A549 (cell line): Measurements from ENCODE around the gene SLC38A3.
"Not testable (repeated sequence)": the region's sequence is repeated elsewhere in the genome, so short reads cannot be mapped to it uniquely, and the experiment has no call there.

Experiments
- BHLHE40 ChIP-seq: IDR thresholded peaks from 2 replicates; pipeline ENCODE4 v1.6.1; 2012; ENCODE audit warnings: low read depth, low read length, inconsistent platforms
- CEBPB ChIP-seq, 2 experiments: fragments of >200 bp in 1 of 2; sonication (Bioruptor Twin) in 1 of 2; formaldehyde crosslinking in 1 of 2; IDR thresholded peaks; 2 replicates each; pipeline ENCODE4 v1.6.1; 2012 to 2016
- CTCF ChIP-seq: fragments of >200 bp; sonication (Bioruptor Twin); formaldehyde crosslinking; IDR thresholded peaks from 3 replicates; pipeline ENCODE4 v1.5.1; 2016
- EHF ChIP-seq: fragments of 250-450 bp; sonication (Bioruptor Pico); IDR thresholded peaks from 2 replicates; pipeline ENCODE4 v1.5.0; 2020; ENCODE audit warnings: mild to moderate bottlenecking
- ESRRA ChIP-seq: fragments of 150-350 bp; IDR thresholded peaks from 2 replicates; pipeline ENCODE4 v1.6.1; 2014; ENCODE audit warnings: mild to moderate bottlenecking, low read length, borderline replicate concordance
- HDAC2 ChIP-seq: fragments of 200-600 bp; sonication (generic); IDR thresholded peaks from 2 replicates; pipeline ENCODE4 v1.6.1; 2016
- PHF8 ChIP-seq: fragments of 200-600 bp; sonication (generic); IDR thresholded peaks from 2 replicates; pipeline ENCODE4 v1.6.1; 2016; ENCODE audit warnings: low read depth, mild to moderate bottlenecking, antibody characterized with exemption, moderate library complexity, borderline replicate concordance
- POLR2A ChIP-seq: IDR thresholded peaks from 2 replicates; pipeline ENCODE4 v1.6.1; 2012; ENCODE audit warnings: mild to moderate bottlenecking, low read length
- REST ChIP-seq: fragments of 200-600 bp; sonication (generic); IDR thresholded peaks from 2 replicates; pipeline ENCODE4 v1.6.1; 2016; ENCODE audit warnings: antibody characterized with exemption, mild to moderate bottlenecking, moderate library complexity
- TFCP2L1 ChIP-seq: fragments of 250-450 bp; sonication (Bioruptor Pico); IDR thresholded peaks from 2 replicates; pipeline ENCODE4 v1.5.0; 2021; ENCODE audit warnings: mild to moderate bottlenecking
- USF2 ChIP-seq: fragments of 450-650 bp; IDR thresholded peaks from 2 replicates; pipeline ENCODE4 v1.6.1; 2014; ENCODE audit warnings: antibody characterized with exemption

GRCh38 chr3:50228184-50228763, 23.2 kb downstream of the SLC38A3 start:
- not testable (repeated sequence) for TF ChIP-seq CEBPB (IDR thresholded peaks at IDR 0.05); PHF8; BHLHE40; CTCF; USF2; ESRRA; POLR2A; TFCP2L1; REST; HDAC2; EHF (CRISPR knock-in tag)
